Stimulated activated CD4-positive, alpha-beta T cell treated with anti-CD3 and anti-CD28 coated beads, Interleukin-4, amount 100 ng/mL, for 24 hours (primary cell): Measurements from ENCODE around the gene MICALL2.

Experiments
- DNase-seq: peaks from one replicate; pipeline ENCODE4 v3.0.0-alpha.2; 2020

The MICALL2 gene

DNA sequence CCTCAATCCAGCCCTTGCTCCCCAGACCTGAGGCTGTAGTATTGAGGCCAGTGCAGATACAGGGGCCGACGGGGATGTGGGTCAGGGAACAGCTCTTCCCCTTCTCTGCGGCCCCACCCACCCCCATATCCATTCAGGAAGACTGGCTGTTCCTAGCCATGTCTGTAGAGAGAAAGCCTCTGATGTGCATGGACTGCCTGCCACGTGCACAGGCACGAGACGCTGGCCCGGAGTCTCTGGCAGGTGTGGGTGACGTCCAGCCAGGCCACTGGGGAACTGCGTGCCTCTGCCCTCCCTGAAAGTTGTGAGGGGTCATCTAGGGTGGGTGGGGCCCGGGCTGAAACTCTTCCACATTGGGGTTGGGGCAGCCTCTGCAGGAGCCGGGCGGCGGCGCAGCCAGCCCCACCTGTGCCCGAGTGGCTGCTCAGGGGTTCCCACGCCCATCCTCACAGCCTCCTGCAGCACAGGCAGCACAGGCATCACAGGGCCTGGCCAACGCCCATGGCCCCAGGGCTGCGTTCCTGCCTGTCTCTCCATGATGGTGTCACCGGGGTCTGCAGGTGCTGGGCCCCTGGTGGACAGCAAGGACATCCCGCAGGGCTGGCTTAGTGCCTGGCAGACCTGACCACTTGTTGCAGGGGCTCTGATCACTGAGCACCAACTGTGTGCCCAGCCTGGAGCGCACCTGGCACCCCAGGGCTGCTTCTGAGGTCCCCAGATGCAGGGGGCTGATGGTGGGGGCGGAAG, 27.5 kb downstream of the MICALL2 start:
- DNase-seq, result no peak

DNA sequence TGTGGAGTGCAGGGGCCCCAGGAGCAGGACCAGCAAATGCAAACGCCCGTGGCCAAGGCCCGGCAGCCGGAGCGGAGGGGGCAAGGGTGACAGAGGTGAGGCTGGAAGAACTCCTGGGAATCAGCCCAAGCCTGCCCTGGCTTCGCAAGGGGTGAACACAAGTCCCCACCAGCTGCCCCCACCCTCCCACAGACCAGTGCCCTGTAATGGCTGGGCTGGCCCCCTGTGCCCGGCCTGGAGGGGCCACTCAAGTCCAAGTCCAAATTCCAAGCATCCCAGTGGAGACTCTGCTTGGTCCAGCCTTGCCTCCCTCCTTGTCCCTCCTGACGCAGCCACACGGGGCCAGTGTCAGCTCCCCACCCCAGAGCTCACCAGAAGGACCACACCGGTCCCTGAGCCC, 28.0 kb downstream of the MICALL2 start:
- DNase-seq, result no peak

GRCh38 chr7:1430056-1430845, 29.0 kb downstream of the MICALL2 start:
- DNase-seq, result no peak

DNA sequence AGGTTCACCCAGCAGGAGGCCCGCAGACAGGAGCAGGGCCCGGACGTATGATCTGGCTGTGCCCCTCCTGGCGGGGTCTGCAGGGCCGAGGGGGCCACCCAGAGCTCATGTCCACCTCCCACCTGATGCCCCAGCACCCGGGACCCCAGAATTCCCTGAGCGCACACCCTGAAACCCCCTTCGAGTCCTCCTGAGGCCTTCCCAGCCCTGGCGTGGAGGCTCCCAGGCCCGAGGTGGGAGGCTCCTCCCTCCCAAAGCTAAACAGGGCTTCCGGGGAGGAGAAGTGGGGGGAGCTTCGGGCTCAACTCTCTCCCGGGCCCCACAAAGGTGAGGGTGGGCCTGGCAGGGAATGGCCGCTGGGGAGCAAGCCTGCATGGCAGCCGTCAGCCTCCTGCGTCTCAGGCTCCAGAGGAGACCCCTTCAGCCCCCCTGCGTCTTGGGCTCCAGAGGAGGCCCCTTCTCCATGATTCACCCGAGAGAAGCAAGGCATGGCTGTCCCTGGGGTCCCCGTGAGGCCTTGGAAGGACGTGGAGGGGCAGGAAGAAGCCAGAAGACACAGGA, 30.2 kb downstream of the MICALL2 start:
- no peak for DNase-seq

DNA sequence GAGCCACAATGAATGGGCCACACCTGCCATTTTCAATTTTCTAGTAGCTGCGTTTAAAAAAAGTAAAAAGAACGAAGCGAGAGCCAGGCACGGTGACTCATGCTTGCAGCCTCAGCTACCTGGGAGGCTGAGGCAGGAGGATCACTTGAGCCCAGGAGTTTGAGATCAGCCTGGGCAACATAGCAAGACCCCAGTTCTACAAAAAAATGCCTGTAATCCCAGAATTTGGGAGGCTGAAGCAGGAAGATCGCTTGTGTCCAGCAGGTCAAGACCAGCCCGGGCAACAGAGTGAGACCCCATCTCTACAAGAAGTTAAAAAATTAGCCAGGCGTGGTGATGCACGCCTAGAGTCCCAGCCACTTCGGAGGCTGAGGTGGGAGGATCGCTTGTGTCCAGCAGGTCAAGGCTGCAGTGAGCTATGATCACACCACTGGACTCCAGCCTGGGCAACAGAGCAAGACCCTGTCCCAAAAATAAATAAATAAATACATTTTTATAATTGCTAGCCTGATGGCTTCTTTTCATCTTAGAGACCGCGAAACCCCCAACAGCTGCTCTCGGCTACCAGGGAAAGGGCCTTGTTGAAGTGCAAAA, 32.1 kb downstream of the MICALL2 start:
- no peak for DNase-seq

- DNase-seq, result no peak
These were observed 32.8 kb downstream of the MICALL2 start for GRCh38 chr7:1426474-1426873.

- DNase-seq, result no peak
These were observed 33.8 kb downstream of the MICALL2 start for GRCh38 chr7:1425292-1426136.

- no peak for DNase-seq
These were observed 35.2 kb downstream of the MICALL2 start for GRCh38 chr7:1424041-1424440.

DNA sequence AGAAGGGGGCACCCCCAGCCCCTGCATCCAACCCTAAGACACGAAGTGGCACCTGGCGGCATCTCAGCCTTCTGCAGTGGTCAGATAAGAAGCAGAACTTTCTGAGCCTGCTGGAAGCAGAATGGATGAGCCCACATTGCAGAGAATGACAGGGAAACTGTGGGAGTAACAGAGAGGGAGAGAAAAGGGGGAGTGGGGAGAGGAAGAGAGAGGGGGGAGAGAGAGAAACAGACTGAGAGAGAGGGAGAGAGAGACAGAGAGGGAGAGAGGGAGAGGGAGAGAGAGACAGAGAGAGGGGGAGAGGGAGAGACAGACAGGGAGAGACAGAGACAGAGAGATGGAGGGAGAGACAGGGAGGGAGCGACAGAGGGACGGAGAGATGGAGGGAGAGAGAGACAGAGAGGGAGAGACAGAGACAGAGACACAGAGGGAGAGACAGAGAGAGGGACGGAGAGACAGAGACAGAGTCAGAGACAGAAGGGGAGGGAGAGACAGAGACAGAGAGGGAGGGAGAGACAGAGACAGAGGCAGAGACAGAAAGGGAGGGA, 35.9 kb downstream of the MICALL2 start:
- no peak for DNase-seq

DNA sequence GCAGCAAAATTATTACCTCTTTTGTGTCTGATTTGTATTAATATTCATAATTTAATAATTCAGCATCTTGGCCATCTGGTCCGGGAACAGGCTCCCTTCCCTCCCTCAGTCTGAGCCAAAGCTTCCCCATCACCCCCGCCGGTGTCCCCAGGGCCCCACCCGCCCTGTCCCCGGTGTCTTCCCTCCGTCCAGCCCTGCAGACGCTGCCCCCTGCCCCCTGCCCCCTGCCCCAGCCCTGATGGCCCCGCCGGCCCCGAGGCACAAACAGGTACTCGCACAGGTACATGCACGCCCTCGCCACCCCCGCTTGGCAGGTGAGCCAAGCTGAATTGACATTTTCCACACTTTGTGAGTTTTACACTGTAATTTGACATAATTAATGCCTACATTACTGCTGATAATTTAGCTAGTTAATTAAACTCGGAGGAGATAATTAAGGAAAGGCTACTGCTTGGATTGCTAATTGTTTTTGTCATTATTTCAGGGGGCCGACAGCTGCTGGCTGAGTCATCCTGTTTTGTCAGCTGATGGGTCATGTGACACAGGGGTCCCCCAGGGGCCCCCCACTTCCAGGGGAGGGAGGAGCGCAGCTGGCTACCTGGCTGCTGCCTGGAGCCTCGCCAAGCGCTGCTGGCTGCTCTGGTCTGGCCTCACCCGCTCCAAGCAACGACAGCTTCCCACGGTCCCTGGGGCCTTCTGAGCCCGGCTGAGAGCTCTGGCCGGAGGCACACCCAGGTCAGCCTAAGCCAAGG, 36.6 kb downstream of the MICALL2 start:
- DNase-seq, result no peak

DNA sequence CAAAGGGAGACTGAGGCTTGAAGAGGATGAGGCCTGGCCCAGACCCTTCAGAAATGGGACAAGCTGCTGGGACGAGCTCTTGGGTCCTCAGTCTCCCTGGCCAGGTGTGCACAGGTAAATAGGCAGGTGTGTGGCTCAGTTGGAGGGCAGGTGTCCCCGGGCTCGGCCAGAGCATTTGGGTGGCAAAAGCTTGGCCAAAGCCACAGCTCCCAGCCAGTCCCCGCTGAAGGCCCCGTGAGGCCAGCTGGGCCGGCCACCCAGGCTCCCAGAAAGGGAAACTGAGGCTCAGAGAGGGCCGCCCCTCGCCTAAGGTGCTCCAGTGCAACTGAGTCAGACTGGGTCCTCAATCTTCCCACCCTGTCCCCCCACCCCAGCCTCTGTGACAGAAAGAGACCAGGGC, 37.3 kb downstream of the MICALL2 start:
- no peak for DNase-seq

- DNase-seq, result no peak
These were observed 38.1 kb downstream of the MICALL2 start for GRCh38 chr7:1421020-1421790.

DNA sequence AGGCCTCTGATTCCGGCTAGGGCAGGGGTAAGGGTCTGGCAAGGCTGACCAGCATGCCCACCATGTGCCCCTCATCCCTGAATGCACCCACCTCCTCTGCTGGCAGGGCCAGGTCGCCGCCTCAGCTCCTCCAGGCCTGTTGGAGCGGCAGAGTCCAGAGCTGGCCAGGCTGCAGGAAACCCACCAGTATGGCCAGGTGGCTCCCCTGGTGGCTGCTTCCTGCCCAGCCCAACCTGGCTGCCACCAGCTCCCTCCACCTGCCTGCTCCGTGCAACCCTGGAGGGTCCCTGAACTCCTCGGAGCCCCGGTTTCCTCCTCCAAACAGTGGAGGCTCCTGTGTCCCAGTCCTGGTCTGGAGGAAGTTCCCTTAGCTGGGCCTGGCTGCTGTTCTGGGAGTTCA, 39.6 kb downstream of the MICALL2 start:
- no peak for DNase-seq

GRCh38 chr7:1419310-1419634, 40.0 kb downstream of the MICALL2 start:
- DNase-seq, result no peak

- no peak for DNase-seq
These were observed 40.6 kb downstream of the MICALL2 start for GRCh38 chr7:1418505-1419309.

GRCh38 chr7:1415389-1415990, 43.8 kb downstream of the MICALL2 start:
- no peak for DNase-seq

DNA sequence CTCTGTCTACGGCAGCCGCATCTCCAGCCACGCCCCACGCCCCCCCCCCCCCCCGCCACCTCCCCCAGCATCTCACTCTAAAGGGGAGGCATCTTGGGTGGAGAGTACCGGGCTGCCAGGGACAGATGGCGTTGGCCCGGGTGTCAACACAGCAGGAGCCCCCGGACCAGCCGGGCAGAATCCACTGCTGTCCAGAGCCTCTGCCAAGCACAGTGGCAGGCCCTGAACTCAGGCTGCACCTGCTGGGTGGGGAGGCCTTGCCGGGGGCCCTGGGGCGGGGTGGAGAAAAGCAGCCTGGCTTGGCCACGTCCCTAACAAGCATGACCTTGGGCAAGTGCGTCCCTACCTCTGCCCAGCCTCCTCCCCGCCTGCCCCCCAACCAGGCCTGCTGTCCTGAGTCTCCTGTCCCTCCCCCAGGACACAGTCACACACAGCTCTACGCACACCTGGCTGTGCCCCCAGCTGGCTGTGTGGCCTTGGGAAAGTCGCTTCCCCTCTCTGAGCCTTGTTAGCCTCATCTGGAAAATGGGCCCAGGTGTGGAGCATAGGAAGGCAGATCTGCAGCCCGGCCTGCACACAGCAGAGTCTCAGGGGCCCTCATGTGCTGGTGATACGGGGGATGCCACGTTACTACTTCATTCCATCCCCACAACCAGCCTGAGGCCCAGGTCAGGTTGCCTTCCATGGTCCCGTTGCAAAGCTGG, 45.2 kb downstream of the MICALL2 start:
- DNase-seq, result no peak

GRCh38 chr7:1412322-1413261, 46.7 kb downstream of the MICALL2 start:
- DNase-seq, result peak; percentile 90
